Sigmoid colon (tissue), 4 donors: ENCODE results near the gene PLEKHM2.

Experiments
- CTCF ChIP-seq, 4 experiments: fragments of 450-650 bp in 3 of 4; fragments of 200-600 bp in 1 of 4; IDR thresholded peaks; one replicate each; pipeline ENCODE4 v1.5.1; 2016 to 2019; ENCODE audit warnings: antibody characterized with exemption in 4 of 4, mild to moderate bottlenecking in 3 of 4, moderate library complexity in 2 of 4
- EP300 ChIP-seq, 4 donors: sonication (generic); formaldehyde crosslinking; IDR thresholded peaks; one replicate each; pipeline ENCODE4 v1.6.1; 2017; ENCODE audit warnings: antibody characterized with exemption in 4 of 4
- POLR2A ChIP-seq, 2 donors: fragments of 450-650 bp; IDR thresholded peaks; one replicate each; pipeline ENCODE4 v1.6.1; 2016; ENCODE audit warnings: antibody characterized with exemption in 2 of 2, mild to moderate bottlenecking in 2 of 2, moderate library complexity in 2 of 2
- POLR2AphosphoS5 ChIP-seq, 4 donors: sonication (generic); formaldehyde crosslinking; IDR thresholded peaks; one replicate each; pipeline ENCODE4 v1.6.1; 2017; ENCODE audit warnings: antibody characterized with exemption in 4 of 4

GRCh38 chr1:15750924-15751323, 66.8 kb downstream of the PLEKHM2 start:
- no peak for TF ChIP-seq CTCF (IDR thresholded peaks at IDR 0.05)
- TF ChIP-seq POLR2A (IDR thresholded peaks at IDR 0.05), result no peak
- no peak for TF ChIP-seq EP300 (IDR thresholded peaks at IDR 0.05)
- TF ChIP-seq POLR2AphosphoS5 (IDR thresholded peaks at IDR 0.05), result no peak
